Caco-2 (cell line): ENCODE data around the gene MAPK13. TPM values are rescaled to one million over a fixed set of nuclear protein-coding genes. Genes with fewer than 3 reads are reported as not detected.

Source experiments
- BruUV-seq: library from RNA; stranded (reverse); fragments of 400-500 nt; replicated peaks from 2 replicates; lab custom pipeline; 2021; lab: Mats Ljungman, UMichigan
- CTCF ChIA-PET: fragments of 300-600 bp; sonication (Branson Sonifier 250); formaldehyde crosslinking; loops from one replicate; lab custom pipeline; 2022; ENCODE audit warnings: antibody characterized with exemption; lab: Charles Lee
- POLR2A ChIA-PET: fragments of 300-600 bp; sonication (Branson Sonifier 250); formaldehyde crosslinking; loops from one replicate; lab custom pipeline; 2022; ENCODE audit warnings: antibody characterized with exemption; lab: Charles Lee
- DNase-seq, 2 experiments: peaks; one replicate each; pipeline versions ENCODE4 v3.0.0 to v3.0.0-alpha.2; 2020 to 2022
- H3K27me3 ChIP-seq: replicated peaks from 2 replicates; pipeline ENCODE4 v1.6.0; 2011; ENCODE audit warnings: low read length; ENCODE audit not compliant: control insufficient read depth, insufficient read depth
- H3K36me3 ChIP-seq: 2 replicates; pipeline ENCODE4 v1.5.1; 2011; ENCODE audit warnings: low read length; ENCODE audit not compliant: control insufficient read depth, insufficient read depth
- H3K4me1 ChIP-seq: fragments of 250-450 bp; sonication (Bioruptor Pico); 2 replicates; pipeline ENCODE4 v1.5.1; 2020; ENCODE audit warnings: mild to moderate bottlenecking
- H3K4me3 ChIP-seq: 2 replicates; pipeline ENCODE4 v1.5.1; 2011; ENCODE audit warnings: low read depth, mild to moderate bottlenecking, control low read depth, low read length
- H3K9me3 ChIP-seq: fragments of 250-450 bp; sonication (Bioruptor Pico); 2 replicates; pipeline ENCODE4 v1.5.1; 2020; ENCODE audit warnings: mild to moderate bottlenecking, moderate library complexity
- H3K27ac Mint-ChIP-seq: one replicate; pipeline ENCODE4 v1.8.0; 2022; ENCODE audit warnings: mixed read lengths; ENCODE audit not compliant: unreplicated experiment
- H3K27me3 Mint-ChIP-seq: one replicate; pipeline ENCODE4 v1.8.0; 2022; ENCODE audit warnings: mixed read lengths; ENCODE audit not compliant: insufficient read depth, unreplicated experiment
- H3K36me3 Mint-ChIP-seq: one replicate; pipeline ENCODE4 v1.8.0; 2022; ENCODE audit warnings: mild to moderate bottlenecking, mixed read lengths; ENCODE audit not compliant: insufficient read depth, unreplicated experiment
- H3K4me1 Mint-ChIP-seq: one replicate; pipeline ENCODE4 v1.8.0; 2022; ENCODE audit warnings: low read depth, mixed read lengths; ENCODE audit not compliant: unreplicated experiment
- H3K4me3 Mint-ChIP-seq: one replicate; pipeline ENCODE4 v1.8.0; 2022; ENCODE audit warnings: mild to moderate bottlenecking, moderate library complexity, mixed read lengths; ENCODE audit not compliant: unreplicated experiment
- H3K9me3 Mint-ChIP-seq: one replicate; pipeline ENCODE4 v1.8.0; 2022; ENCODE audit warnings: mixed read lengths; ENCODE audit not compliant: unreplicated experiment
- CTCF ChIP-seq, 2 experiments: fragments of 200-600 bp in 1 of 2; IDR thresholded peaks; 1 replicate in 1 of 2; 2 replicates in 1 of 2; pipeline versions ENCODE4 v1.5.1 to v1.8.0; 2011 to 2022; ENCODE audit warnings: antibody characterized with exemption in 1 of 2, control low read depth in 1 of 2, inconsistent platforms in 1 of 2, low read depth in 1 of 2, low read length in 1 of 2, mild to moderate bottlenecking in 1 of 2, moderate library complexity in 1 of 2; ENCODE audit not compliant: insufficient read depth in 1 of 2, severe bottlenecking in 1 of 2, unreplicated experiment in 1 of 2
- intact Hi-C: fragments of 100-400 bp; cut with micrococcal nuclease; formaldehyde crosslinking; loops from one replicate; pipeline ENCODE4 v1.10.0; 2022; ENCODE audit not compliant: unreplicated experiment
- total RNA-seq: library from RNA; stranded (reverse); gene quantifications from 2 replicates; pipeline ENCODE4 v1.2.3, GENCODE V29; 2022

Gene MAPK13
- total RNA-seq, 1 experiment from 2014 or later, result 45.7 TPM

GRCh38 chr6:36150283-36150682, 20.0 kb downstream of the MAPK13 start:
- H3K27me3 ChIP-seq, result no peaks in the 10 kb centered on the region
- no peak for TF ChIP-seq CTCF (IDR thresholded peaks at IDR 0.05; ENCODE audit: insufficient read depth in 1 of 2, low read depth in 1 of 2, low read length in 1 of 2, severe bottlenecking in 1 of 2, unreplicated experiment in 1 of 2)
- ChIA-PET POLR2A (no interaction called here), CTCF (no interaction called here)
- no peak overlapping the region for H3K27ac Mint-ChIP-seq
- no peak overlapping the region for H3K4me3 ChIP-seq
- H3K36me3 Mint-ChIP-seq, result peaks cover 5% of the 10 kb centered on the region
- peaks cover 11% of the 10 kb centered on the region for H3K4me1 Mint-ChIP-seq
- H3K4me3 Mint-ChIP-seq, result no peak overlapping the region
- no TSS peak for BruUV-seq
- no peaks in the 10 kb centered on the region for H3K9me3 ChIP-seq
- no peak for DNase-seq
- no peaks in the 10 kb centered on the region for H3K27me3 Mint-ChIP-seq
- H3K36me3 ChIP-seq, result no peaks in the 10 kb centered on the region
- H3K4me1 ChIP-seq, result peaks cover 9% of the 10 kb centered on the region
- H3K9me3 Mint-ChIP-seq, result peaks cover 30% of the 10 kb centered on the region
- intact Hi-C loops, result no loop called here

- no peaks in the 10 kb centered on the region for H3K27me3 Mint-ChIP-seq
- Histone ChIP-seq H3K9me3 (no peaks in the 10 kb centered on the region), H3K36me3 (no peaks in the 10 kb centered on the region), H3K4me3 (no peak overlapping the region), H3K27me3 (no peaks in the 10 kb centered on the region), H3K4me1 (peaks cover 9% of the 10 kb centered on the region)
- BruUV-seq, result no TSS peak
- ChIA-PET CTCF (no interaction called here), POLR2A (no interaction called here)
- peak overlapping the region; percentile 2 for H3K27ac Mint-ChIP-seq
- TF ChIP-seq CTCF (IDR thresholded peaks at IDR 0.05; ENCODE audit: insufficient read depth in 1 of 2, low read depth in 1 of 2, low read length in 1 of 2, severe bottlenecking in 1 of 2, unreplicated experiment in 1 of 2), result no peak
- peaks cover 11% of the 10 kb centered on the region for H3K4me1 Mint-ChIP-seq
- peaks cover 15% of the 10 kb centered on the region for H3K9me3 Mint-ChIP-seq
- H3K36me3 Mint-ChIP-seq, result peaks cover 5% of the 10 kb centered on the region
- intact Hi-C loops, result no loop called here
- DNase-seq, result peak in 1 of 2 experiments; percentile 51
- no peak overlapping the region for H3K4me3 Mint-ChIP-seq
These were observed 24.0 kb downstream of the MAPK13 start for GRCh38 chr6:36154286-36154685.

GRCh38 chr6:36155662-36156061, 25.3 kb downstream of the MAPK13 start:
- H3K27ac Mint-ChIP-seq, result no peak overlapping the region
- H3K27me3 ChIP-seq, result no peaks in the 10 kb centered on the region

More at GRCh38 chr6:36155662-36156061, 25.3 kb downstream of the MAPK13 start:
- no peak for TF ChIP-seq CTCF (IDR thresholded peaks at IDR 0.05; ENCODE audit: insufficient read depth in 1 of 2, low read depth in 1 of 2, low read length in 1 of 2, severe bottlenecking in 1 of 2, unreplicated experiment in 1 of 2)
- no TSS peak for BruUV-seq
- intact Hi-C loops, result no loop called here
- POLR2A ChIA-PET, result no interaction called here
- no peaks in the 10 kb centered on the region for H3K27me3 Mint-ChIP-seq
- CTCF ChIA-PET, result no interaction called here
- peaks cover 15% of the 10 kb centered on the region for H3K9me3 Mint-ChIP-seq
- H3K36me3 Mint-ChIP-seq, result peaks cover 5% of the 10 kb centered on the region
- no peaks in the 10 kb centered on the region for H3K36me3 ChIP-seq
- peaks cover 11% of the 10 kb centered on the region for H3K4me1 Mint-ChIP-seq
- H3K4me3 Mint-ChIP-seq, result no peak overlapping the region
- no peak for DNase-seq
- H3K4me3 ChIP-seq, result no peak overlapping the region
- 0 out of 2 replicates have a peak, but pooled peaks cover 2% of the 10 kb centered on the region for H3K9me3 ChIP-seq
- peaks cover 9% of the 10 kb centered on the region for H3K4me1 ChIP-seq
